GM23338 (cell line): ENCODE data around the gene RAP1GDS1.

ENCODE experiments used
- CTCF ChIP-seq, 2 experiments: fragments of 200-600 bp in 1 of 2; sonication (generic) in 1 of 2; conservative IDR thresholded peaks; 2 replicates each; pipeline versions ENCODE4 v1.5.1 to v1.6.1; 2016 to 2017; ENCODE audit warnings: antibody characterized with exemption in 2 of 2, low read depth in 2 of 2, mild to moderate bottlenecking in 2 of 2, moderate library complexity in 1 of 2
- EZH2phosphoT487 ChIP-seq: fragments of 200-600 bp; sonication (generic); IDR thresholded peaks from one replicate; pipeline ENCODE4 v1.8.1; 2018; ENCODE audit warnings: antibody characterized with exemption; ENCODE audit not compliant: unreplicated experiment
- POLR2AphosphoS5 ChIP-seq: IDR thresholded peaks from 2 replicates; pipeline ENCODE4 v1.6.1; 2016; ENCODE audit warnings: antibody characterized with exemption, low read depth
- REST ChIP-seq: IDR thresholded peaks from one replicate; pipeline ENCODE4 v1.6.1; 2018; ENCODE audit warnings: antibody characterized with exemption; ENCODE audit not compliant: unreplicated experiment
- ZNF331 ChIP-seq: fragments of 250-450 bp; sonication (Bioruptor Pico); IDR thresholded peaks from 2 replicates; pipeline ENCODE4 v1.5.0; 2020; ENCODE audit warnings: low read depth, mild to moderate bottlenecking, moderate library complexity

GRCh38 chr4:98394134-98394533 lies 132.9 kb downstream of the RAP1GDS1 start:
- TF ChIP-seq EZH2phosphoT487 (no peak), CTCF (conservative IDR thresholded peaks at IDR 0.05; ENCODE audit: low read depth in 2 of 2) (no peak), POLR2AphosphoS5 (no peak), ZNF331 (CRISPR knock-in tag) (no peak), REST (no peak)
